Ecto neural progenitor cell (in vitro differentiated cells): ENCODE results near the gene GPC6.

Experiments
- DNase-seq: peaks from one replicate; pipeline ENCODE4 v3.0.0-alpha.2; 2018; ENCODE audit warnings: low spot score

GPC6 gene

DNA sequence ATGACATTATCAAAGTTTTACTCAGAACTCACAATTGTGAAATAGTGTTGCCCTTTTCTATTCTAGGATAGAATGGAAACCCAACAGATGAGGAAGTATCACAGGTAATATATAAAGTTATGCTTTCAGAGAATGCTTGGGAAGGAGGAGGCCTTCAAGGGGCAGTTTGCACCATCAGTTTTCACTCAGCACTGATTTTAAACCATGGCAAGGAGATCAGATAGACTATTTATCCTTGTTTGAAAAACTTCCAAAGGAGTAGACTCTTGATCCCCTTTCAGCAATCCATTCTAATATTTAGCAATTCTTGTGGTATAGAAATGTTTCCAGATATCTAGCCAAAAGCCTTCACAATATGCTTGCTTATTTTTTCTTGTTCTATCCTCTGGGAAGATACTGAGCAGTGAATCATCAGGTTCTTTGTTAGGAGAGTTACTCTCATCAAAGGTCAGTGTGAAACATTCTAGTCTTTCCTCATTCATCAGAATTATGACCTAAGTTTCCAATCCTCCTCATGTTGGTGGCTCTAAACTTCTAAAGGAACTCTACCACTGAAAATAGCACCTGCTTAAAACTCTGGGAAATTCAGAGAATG is 3.8 kb downstream of the GPC6 start:
- no peak for DNase-seq

DNA sequence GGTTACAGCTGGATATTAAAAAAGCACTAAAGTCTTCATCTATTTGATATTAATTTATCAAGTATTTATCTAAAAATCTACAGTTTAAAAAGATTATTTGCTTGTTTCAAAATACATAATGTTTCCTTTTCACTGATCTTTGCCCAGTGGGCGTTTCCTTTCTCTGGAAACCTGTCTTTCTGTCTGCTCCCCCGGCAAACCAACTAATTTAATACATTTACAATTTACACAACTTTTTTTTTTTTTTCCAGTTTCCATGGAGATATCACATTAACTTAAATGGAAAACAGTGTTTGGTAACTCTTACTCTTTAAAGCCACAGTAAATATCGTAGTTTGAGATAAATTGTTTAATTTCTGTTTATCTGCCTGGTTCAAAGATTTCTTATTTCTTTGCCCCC is 5.3 kb downstream of the GPC6 start:
- no peak for DNase-seq

DNA sequence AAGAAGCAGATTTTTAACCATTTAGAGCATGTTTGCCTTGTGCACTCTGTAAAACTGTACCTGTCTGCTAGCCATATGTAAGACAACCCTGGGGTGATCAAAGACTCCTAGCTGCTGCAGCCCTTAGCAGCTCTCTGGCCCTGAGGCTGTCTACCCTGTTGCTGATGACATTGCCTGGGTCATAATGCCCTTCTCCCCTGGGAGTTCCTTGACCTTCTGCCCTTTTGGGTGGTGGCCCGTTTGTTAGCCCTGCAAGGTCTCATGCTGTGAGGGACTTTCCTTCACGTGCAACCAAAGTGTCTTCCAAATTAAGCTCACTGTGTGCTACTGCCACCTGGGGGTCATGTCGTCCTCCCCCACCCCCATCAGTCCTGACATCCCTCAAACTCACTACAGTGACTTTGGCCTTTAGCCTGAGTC is 7.4 kb downstream of the GPC6 start:
- DNase-seq, result no peak

DNA sequence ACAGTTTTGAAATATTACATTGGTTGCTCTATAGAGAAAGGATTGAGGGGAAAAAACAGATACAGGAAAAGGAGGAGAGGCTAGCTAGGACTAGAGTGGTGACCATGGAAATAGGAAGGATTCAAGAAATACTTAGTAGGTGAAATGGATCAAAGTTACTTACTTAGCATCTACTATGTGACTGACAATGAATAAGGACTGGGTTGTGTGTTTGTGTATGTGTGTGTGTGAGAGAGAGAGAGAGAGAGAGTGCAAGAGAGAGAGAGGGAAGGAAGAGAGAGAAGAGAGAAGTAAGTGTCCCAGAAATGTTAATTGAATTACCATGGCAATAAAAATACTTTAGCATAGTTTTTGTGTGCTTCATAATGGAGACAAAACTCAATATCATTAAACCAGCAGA is 7.9 kb downstream of the GPC6 start:
- DNase-seq, result no peak

DNA sequence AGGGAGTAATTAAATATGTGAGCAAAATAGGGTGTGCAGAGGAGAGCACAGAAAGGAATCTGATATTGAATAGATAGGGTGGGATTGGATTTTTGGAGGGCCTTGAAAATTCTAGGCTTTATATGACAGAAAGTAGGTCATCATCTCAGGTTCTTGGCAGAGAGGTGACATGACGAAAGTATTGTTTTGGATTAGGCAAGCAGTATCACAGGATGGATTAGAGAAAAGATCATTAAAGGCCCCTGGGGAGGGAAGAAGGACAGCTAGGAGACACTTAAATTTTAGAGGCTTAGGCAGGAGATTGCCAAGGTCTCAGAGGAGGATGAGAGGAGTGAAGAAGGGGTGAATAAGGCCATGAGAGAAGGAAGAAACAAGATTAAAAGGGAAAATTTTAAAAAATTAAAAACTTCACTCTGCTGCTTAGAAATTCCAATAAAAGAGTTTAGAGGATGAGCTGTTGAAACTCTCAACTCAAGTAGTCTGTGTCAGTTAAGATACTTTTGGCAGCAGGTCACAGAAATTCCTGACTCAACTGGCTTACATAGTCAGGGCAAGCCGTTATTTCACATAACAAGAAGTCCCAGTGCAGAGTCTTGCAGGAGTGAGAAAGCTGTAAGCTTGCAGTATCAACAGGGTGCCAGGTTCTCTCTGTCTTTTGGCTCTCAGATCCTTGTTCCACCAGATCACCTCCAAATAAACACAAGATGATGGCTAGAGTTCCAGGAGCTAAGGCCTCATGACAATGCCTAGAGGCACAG is 8.8 kb downstream of the GPC6 start:
- DNase-seq, result no peak

DNA sequence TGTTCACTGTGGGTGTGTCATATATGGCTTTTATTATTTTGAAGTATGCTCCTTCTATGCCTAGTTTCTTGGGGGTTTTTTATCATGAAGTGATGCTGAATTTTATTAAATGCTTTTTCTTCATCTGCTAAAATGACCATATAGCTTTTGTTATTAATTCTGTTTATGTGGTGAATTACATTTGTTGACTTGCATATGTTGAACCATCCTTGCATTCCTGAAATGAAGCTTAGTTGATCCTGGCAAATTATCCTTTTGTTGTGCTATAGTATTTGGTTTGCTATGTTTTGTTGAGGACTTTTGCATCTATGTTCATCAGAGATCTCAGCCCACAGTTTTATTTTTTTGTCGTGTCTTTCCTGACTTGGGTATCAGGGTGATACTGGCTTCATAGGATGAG is 12.1 kb downstream of the GPC6 start:
- DNase-seq, result no peak

DNA sequence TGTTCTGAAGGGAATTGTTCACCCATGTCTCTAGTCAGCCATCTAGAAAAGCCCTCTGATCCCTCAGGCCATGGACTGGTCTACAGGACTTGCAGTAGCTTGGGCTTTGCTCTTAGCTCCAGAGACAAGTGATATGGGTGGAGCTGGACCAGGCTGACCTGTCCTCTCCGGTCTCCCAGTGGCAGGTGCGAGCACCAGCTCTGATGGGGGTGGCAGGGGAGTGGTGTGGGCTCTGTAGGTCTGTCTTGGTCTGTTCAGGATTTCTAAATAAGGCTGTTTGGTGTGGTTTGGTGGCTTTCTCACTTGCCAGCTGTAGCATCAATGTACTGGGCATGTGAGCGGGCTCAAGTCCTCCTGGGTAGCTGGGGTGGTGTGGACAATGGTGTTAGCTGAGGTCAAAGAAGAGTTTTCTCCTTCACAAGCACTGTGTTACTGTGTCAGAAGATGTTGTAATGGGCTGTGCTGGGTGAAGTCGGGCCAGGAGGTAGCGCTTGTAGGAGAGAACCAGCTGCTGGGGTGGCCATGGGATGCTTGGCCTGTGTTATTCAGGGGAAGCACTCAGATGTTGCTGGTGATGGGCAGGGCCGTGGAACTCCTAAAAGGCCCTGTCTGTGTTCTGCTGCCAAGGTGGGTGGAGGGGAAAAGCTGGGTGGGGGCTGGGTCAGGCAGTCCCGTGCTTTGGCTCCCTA is 16.9 kb downstream of the GPC6 start:
- no peak for DNase-seq

DNA sequence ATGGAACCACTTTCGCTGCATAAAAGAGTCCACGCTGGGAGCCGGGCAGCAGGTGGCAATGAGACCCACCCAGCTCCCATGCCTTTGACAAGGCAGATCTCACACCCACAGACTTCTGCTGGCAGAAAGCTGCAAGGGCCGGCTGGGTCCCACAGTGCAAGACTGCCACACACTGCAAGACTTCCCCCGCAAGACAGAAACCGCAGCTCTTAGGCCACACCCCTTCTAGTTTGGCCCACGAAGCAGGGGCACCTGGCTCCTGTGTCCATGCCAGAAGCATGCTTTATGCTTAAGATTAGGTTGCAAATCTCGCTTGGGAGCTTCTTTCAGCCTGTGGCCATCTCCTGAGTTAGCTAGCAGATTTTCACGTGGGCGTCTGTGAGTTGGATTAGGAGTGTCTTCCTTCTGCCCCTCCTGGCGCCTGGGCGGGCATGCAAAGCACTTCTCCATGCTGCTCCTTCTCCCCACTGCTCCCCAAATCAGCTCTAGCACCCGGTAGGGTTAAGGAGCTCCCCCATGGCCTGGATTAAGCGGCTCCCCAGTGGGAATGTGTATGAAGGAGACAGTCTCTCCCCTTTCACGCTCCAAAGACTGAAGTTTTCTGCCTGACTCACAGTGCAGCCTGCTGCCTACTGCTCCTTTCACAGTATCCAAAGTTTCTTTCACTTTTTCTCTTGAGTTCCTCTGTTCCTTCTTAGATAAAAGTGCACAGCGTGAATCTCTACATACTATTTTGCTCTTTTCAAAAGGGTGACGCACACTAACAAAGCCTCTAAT is 17.7 kb downstream of the GPC6 start:
- DNase-seq, result no peak

DNA sequence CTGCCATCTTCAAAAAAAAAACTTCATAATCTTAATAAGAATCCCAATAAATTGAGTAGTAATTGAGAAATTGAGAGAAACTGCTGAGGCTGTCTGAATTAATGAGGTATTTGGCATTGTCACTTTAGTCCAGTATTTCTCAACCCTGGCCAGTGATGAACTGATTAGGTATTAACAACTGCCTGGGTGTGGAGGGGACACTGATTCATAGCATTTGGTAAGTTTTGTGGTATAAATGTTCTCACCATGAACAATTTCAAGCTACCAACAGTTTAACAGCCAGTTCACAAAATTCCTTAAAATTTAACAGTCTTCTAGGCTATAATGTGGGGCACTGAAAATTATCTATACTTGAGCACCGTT is 18.3 kb downstream of the GPC6 start:
- DNase-seq, result no peak

DNA sequence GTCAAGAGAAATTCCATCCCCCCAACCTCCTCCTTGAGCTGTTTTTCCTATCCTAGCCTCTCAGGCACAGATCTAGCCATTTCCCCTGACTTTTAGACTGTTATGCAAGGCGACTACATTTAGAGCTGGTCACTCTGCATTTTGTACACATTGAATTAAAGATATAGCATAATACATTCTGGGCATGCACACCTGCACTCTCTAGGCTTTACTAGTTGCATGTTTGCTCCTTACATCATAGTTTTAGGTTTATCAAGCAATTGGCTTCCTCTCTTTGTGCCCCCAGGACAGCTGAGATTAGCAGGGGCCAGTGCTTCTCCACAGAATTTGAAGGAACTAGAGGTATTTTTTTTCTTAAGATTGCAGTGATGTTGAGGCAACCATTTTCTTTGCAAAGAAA is 19.5 kb downstream of the GPC6 start:
- no peak for DNase-seq

DNA sequence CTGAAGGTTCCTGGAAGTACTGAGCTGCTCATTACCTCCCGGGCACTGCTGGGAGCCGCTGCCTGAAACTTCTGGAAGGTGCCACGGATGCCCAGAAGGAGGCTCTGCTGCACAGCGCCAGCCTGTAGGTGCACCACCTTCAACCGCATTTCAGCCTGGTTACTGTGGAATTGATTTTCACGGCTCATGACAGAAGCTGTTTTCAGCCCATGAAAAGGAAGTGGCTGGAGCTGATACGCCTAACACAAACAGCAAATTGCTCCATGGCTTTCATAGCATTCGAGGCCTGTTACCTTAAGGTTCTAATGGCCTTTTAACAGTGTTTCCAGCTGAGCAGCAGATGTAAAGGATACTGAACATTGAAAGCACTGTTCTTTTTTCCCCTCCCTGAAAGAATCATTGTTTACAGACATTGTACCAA is 22.0 kb downstream of the GPC6 start:
- DNase-seq, result peak; percentile 69

DNA sequence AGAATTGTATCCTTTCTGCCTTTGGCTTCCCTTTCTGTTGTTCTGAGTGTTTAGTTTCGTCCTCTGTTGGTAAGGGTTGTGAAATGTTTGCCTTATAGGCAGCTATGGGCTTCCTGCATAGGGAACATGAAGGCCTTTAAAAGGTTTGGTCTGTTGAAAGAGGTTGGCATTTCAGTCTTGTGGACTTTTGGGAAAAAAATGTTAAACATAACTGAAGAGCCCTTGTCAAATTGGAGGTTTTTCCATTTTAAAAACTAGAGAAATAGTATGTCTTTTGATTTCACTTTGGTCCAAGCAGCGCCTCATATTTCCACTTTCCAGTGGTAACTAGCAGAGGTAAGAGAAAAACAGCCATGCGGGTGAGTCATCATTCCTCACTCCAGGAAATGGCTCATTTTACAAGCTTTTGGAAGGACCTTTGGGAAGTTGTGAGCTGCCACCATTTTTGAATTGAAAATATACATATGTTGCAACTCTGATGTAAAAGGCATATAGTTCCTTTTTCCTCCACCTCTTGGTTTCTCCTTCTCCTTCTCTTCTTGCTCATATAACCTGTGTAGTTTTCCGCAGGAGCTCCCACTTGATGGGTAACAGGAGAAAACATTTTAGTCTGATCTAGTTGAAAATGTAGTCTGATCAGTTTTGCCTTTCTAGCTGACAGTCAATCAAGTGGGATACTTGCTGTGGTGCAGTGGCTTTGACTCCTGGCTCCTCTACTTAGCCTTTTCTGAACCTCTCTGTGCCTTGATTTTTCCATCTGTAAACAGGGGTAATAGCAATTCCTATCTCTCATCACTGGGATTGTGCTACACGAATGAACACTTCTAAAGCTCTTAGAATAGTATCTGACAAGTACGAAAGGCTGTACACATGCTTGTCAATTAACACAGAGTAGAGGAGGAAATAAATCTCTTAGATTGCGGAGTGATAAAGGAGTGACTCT is 23.0 kb downstream of the GPC6 start:
- DNase-seq, result no peak

DNA sequence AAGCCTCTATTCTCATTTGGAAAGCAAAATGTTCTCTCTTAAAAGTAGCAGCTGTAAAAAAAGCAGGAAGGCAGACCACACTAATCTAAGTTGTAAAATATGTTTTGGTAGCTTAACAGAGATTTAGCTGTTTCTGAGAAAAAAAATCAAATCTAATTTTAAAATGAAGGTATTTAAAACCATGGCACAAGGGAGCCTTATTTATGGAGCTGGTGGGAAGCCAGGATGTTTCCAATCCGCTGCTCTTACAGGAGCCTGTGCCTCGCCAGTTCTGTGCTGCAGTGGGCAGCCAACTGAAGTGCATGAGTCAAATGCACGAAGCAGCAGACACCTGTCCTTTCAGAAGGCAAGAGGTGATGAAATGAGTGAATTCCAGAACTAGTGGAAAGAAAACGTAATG is 28.2 kb downstream of the GPC6 start:
- no peak for DNase-seq

DNA sequence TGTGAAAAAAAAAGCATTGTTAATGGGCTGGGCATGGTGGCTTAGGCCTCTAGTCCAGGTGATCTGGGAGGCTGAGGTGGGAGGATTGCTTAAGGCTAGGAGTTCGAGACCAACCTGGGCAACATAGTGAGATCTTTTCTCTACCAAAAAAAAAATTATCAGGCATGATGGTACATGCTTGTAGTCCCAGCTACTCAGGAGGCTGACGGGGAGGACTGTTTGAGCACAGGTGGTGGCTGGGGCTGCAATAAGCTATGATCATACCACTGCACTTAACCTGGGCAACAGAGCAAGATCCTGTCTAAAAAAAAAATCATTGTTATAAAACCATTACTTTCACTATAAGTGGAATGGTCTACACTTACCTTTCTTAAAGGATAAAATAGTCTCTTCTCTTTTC is 30.4 kb downstream of the GPC6 start:
- no peak for DNase-seq

DNA sequence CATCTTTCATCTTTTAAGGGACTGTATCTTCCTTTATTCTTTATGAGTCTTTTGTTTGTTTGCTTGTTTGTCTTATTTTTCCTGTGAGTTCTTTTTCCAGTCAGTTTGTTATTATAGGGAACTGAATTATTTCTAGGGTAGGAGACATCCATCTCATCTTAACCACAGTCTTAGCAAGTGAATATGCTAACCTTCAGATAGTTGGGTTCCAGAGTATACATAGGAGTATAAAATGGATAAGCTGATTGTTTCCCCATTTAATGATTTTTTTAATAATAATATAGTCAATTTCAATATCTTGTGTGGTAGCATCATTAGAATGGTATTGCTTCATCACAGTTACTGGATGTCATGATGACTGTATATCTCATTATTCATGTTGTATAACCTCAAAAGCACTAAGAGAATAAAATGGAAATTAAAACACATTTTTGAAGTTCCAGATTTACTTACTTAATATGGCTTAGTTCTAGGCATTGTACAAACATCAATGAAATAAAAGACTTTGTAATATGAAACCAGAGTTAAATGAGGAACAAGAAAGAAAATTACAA is 33.0 kb downstream of the GPC6 start:
- no peak for DNase-seq

DNA sequence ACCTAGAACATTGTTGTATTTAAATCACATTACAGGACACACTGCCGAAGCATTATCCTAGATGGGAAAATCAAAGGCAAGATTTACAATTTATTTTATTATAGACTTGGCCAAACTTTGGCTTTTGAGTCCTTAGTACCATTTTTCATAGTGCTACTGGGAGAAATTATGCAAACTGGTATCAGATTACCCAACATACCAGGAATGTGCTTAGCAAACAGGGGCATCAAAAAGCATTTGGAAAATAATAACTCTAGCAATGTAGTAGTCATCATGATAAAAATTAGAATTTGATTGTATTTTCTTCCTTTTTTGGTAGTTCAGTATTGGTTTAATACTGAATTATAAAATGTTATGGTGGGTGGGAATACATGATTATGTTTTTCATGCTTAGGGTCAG is 34.0 kb downstream of the GPC6 start:
- no peak for DNase-seq

DNA sequence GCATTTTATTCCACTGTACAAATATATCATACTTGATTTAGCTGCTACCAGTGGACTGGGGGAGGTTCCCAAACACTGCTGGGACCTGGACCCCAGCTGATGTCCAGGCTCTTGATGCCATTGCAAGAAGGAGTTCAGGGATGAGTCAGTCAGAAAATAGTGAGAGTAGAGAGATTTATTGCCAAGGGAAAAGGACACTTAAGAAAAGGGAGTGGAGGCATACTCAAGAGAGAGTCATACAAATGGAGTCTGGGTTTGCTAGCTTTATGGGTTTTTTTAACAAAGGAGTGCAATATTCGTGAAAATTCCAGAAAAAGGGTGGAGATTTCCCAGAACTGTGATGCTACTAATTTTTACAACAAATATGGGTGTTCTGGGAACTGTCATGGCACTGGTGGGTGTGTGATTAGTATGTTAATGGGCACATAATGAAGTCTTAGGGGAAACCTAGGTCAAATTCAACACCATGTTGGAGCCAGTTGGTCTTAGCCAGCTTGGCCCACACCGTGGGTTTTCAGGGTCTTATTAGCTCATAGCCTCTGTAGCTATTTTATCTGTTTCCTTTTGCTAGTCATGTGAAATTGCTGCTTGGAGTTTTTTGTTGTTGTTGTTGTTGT is 36.2 kb downstream of the GPC6 start:
- no peak for DNase-seq

DNA sequence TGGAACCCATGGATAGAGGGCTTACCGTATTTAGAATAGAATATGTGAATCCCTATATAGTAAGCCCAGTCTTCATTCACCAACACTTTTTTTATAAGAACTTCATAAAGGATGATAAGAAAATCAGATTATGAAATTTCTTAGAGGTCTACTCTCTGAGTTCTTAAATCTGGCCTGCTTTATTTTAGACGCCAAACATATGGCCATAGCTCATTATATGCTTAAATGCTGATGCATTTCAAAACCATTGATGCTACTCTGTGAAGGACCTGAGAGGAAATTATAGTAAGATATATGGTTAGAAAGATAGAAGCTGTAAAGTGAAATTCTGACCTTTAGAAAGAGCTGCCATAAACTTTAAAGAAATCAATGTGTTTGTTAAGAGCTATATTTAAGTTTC is 38.3 kb downstream of the GPC6 start:
- no peak for DNase-seq

DNA sequence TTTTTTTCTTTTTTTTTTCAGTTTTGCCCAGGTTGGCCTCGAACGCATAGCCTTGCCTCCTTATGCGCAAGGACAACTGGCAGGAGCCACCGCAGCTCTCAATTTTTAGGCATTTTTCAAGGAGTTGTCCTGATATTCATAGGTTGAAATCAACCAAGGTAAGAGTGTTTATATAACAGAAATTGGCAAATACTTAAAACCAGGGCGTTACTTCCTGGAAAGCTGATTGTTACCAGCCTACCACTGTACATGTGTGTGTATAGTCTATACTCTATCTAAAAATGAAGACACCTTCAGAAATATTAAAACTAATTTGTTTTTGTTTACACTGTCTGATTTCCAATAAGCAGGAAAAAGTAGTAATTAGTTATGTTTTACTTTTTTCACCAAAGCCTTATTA is 39.2 kb downstream of the GPC6 start:
- no peak for DNase-seq

DNA sequence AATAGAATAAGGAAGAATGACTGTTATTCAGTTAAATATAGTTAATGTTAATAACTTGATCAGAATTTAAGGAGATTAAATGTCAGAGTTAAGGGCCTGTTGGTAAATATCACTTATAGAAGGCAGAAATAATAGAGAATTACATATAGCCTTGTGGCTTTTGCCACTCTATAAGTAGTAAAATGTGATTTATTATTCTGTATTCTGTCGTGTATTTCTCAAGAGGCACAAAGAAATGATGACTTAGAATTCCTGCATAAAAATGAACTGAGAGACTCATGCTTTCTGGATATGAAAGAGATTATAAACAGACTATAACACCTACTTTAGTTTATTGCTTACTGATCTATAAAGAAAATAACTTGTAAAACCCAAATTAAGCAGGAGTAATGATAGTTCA is 40.1 kb downstream of the GPC6 start:
- DNase-seq, result no peak
